Effector memory CD4-positive, alpha-beta T cell (primary cell): ENCODE results near the gene CKAP4.
"Not testable (repeated sequence)": the region's sequence is repeated elsewhere in the genome, so short reads cannot be mapped to it uniquely, and the experiment has no call there.

Experiments
- DNase-seq, 3 donors: peaks; one replicate each; pipeline ENCODE4 v3.0.0-alpha.2; 2020
- H3K27ac ChIP-seq: 2 replicates; pipeline ENCODE4 v1.7.0; 2013; ENCODE audit warnings: mild to moderate bottlenecking, low read length, moderate library complexity; ENCODE audit not compliant: insufficient read depth, poor library complexity, severe bottlenecking
- H3K27me3 ChIP-seq: replicated peaks from 2 replicates; pipeline ENCODE4 v1.7.0; 2013; ENCODE audit warnings: mild to moderate bottlenecking, low read length; ENCODE audit not compliant: insufficient read depth, control insufficient read depth, poor library complexity, severe bottlenecking
- H3K36me3 ChIP-seq: 2 replicates; pipeline ENCODE4 v1.7.0; 2013; ENCODE audit warnings: mild to moderate bottlenecking, low read length, moderate library complexity; ENCODE audit not compliant: control insufficient read depth, insufficient read depth
- H3K4me1 ChIP-seq: 2 replicates; pipeline ENCODE4 v1.7.0; 2013; ENCODE audit warnings: low read length, mild to moderate bottlenecking; ENCODE audit not compliant: control insufficient read depth, insufficient read depth, poor library complexity, severe bottlenecking
- H3K4me3 ChIP-seq: 2 replicates; pipeline ENCODE4 v1.7.0; 2013; ENCODE audit warnings: low read length, low read depth, mild to moderate bottlenecking; ENCODE audit not compliant: insufficient read depth, poor library complexity, severe bottlenecking
- H3K9me3 ChIP-seq: 2 replicates; pipeline ENCODE4 v1.7.0; 2013; ENCODE audit warnings: mild to moderate bottlenecking, low read length, moderate library complexity; ENCODE audit not compliant: control insufficient read depth

Gene CKAP4

DNA sequence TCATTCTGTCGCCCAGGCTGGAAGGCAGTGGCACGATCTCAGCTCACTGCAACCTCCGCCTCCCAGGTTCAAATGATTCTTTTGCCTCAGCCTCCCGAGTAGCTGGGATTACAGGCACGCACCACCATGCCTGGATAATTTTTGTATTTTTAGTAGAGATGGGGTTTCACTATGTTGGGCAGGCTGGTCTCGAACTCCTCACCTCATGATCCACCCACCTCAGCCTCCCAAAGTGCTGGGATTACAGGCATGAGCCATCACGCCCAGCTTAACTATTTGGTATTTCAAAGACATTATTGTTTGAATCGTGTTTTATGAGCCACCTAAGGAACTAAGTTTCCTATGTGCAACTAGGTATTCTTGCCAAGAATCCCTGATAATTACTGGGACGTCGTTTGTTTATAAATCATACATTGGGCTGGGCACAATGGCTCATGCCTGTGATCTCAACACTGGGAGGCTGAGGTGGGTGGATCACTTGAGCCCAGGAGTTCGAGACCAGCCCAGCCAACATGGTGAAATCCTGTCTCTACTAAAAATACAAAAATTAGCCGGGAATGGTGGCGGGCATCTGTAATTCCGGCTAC lies 38.8 kb upstream of the CKAP4 start:
- H3K9me3 ChIP-seq, DNase-seq, H3K36me3 ChIP-seq, H3K27me3 ChIP-seq, H3K4me3 ChIP-seq, H3K4me1 ChIP-seq, H3K27ac ChIP-seq: not testable (repeated sequence)

DNA sequence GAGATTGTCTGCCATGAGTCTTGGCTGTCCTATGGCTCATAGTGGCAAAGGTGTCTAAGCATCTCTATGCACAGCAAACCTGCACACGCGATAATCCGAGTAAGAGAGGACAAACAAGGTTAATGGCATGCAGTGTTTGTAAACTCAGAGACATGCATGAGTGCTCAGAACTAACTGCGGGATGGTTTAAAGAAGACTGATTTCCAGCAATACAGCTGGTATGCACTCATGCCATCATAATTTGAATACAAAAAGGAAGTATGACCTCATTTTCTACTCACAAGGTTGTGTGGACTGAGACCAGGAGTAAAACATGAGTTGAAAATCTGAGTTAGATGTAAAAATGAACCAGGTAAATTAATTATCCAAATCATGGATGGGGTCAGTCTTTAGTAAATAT lies 38.2 kb upstream of the CKAP4 start:
- Histone ChIP-seq H3K4me1 (no peaks in the 10 kb centered on the region), H3K4me3 (no peak overlapping the region), H3K27ac (no peak overlapping the region), H3K36me3 (no peaks in the 10 kb centered on the region), H3K27me3 (no peaks in the 10 kb centered on the region), H3K9me3 (peaks cover 7% of the 10 kb centered on the region)
- DNase-seq, result no peak

DNA sequence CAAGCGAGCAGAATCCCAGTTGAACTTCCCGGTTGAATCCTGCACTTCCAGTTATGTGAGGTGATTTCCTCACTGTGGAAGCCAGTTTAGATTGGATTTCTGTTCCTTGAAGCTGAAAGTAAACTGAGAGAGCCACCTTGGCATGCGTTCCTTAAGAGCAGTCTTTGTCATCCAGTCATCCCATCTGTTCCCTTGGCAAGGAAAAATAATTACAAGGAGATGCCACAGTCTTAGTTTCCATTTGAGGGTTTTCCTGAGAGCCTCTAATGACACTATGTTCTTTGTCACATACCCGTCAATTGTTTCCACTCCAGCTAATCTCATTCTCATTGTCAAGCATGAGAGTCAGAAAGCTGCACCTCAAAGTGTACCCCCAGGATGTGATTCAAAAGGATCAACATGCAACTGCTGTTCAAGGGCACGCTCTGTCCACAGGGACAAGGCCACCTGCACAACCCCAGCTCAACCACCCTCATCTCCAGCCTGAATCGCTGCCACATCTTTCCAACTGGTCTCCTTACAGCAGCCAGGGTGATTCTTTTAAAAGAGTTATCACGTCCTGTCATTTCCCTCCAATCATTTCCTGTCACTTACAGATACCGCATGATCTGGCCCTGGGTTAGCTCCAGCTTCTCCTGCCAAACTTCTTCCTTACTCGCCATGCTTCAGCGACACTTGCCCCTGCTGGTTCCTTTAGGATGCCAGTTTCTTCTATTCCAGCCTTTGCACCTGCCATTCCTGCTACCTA lies 36.7 kb upstream of the CKAP4 start:
- Histone ChIP-seq H3K27ac (no peak overlapping the region), H3K9me3 (peaks cover 7% of the 10 kb centered on the region), H3K36me3 (no peaks in the 10 kb centered on the region), H3K4me1 (no peaks in the 10 kb centered on the region), H3K27me3 (no peaks in the 10 kb centered on the region), H3K4me3 (no peak overlapping the region)
- DNase-seq, result no peak

DNA sequence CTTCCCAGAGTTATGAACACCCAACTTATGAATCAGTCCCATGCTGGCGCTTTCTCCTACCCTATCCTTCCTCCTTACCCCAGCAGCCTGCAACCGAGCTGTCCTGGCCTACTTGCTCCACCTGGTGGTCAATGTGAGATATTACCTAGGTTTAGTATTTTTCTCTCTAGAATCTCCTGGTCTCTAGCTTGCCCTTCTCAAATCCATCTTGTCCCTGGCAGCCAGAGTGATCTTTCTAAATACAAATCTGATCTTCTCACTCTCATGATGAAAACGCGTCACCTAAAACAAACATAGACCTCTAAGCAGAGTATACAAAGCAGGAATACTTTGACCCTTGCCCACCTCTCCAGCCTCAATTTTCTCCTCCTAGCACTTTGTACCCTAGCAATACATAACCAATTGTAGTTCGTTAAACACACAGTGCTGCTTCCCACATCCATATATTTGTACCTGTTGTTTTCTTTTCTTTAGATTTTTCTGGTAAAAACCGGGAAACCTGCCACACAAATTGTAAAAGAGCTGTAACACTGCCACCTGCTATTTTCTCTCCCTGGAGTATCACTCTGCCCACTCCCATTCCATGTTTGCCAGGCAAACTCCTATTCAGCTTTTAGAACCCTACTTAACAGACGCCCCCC lies 34.8 kb upstream of the CKAP4 start:
- no peaks in the 10 kb centered on the region for H3K4me1 ChIP-seq
- H3K27me3 ChIP-seq, result no peaks in the 10 kb centered on the region
- H3K9me3 ChIP-seq, result peaks cover 7% of the 10 kb centered on the region
- no peak overlapping the region for H3K27ac ChIP-seq
- DNase-seq, result peak in 2 of 3 donors; percentile 3 to 35
- H3K4me3 ChIP-seq, result no peak overlapping the region
- no peaks in the 10 kb centered on the region for H3K36me3 ChIP-seq

DNA sequence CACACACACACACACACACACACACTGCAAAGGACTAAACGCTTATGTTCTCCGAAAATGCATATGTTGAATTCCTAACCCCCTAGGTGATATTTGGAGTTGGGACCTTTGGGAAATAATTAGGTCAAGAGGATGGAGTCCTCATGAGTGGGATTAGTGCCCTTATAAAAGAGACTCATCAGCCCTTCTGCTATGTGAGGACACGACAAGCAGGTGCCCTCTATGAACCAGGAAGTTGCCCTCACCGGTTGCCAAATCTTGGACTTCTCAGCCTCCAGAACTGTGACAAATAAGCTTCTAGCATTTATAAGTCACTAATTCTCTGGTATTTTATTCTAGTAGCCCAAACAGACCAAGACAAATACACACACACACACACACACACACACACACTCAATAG lies 34.0 kb upstream of the CKAP4 start:
- Histone ChIP-seq H3K27ac (no peak overlapping the region), H3K4me1 (no peaks in the 10 kb centered on the region), H3K27me3 (no peaks in the 10 kb centered on the region), H3K4me3 (no peak overlapping the region), H3K36me3 (no peaks in the 10 kb centered on the region), H3K9me3 (peaks cover 7% of the 10 kb centered on the region)
- no peak for DNase-seq

DNA sequence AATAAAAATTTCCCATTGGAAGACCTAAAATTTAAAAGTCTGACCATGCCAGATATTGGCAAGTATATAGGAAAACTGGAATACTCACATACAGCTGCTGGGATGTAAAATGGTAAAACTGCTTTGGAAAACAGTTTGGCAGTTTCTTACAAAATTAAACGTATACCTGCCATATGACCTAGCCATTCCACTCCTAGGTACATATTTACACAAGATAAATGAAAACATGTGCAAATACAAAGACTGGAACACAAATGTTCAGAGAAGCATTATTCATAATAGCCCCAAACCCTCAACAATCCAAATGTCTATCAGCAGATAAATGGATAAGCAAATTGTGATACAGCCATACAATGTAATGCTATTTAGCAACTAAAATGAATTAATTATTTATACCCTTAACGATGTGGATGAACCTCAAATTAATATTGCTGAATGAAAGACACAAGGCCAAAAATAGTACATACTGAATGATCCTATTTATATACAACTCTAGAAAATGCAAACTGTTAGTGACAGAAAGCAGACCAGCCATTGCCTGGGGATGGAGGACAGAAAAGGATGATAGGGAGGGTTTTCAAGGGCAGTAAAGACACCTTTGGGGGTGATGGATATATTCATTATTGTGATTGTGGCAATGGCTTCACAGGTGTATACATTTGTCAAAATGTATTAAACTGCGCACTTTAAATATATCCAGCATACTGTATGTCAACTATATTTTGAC lies 33.4 kb upstream of the CKAP4 start:
- Histone ChIP-seq H3K27ac (no peak overlapping the region), H3K4me1 (no peaks in the 10 kb centered on the region), H3K27me3 (no peaks in the 10 kb centered on the region), H3K4me3 (no peak overlapping the region), H3K9me3 (peaks cover 7% of the 10 kb centered on the region), H3K36me3 (no peaks in the 10 kb centered on the region)
- DNase-seq, result no peak

DNA sequence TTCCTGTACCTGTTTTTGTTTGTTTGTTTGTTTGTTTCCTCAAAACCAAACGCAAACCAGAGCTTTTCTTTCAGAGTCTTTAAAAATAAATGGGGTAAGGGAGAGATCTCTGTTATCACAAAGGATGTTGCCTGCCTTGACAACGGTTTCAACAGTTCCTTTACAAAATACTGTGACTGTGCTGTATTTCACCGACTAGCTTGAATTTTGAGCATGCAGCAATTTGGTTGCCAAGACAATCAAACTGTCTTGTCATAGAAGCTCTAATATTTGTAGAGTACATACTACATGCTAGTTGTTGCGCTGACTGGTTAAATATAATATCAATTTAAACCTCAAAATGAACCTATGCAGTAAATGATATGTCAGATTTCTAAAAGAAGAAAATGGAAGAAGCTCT lies 32.3 kb upstream of the CKAP4 start:
- Histone ChIP-seq H3K36me3 (no peaks in the 10 kb centered on the region), H3K9me3 (peaks cover 7% of the 10 kb centered on the region), H3K27me3 (no peaks in the 10 kb centered on the region), H3K4me3 (no peak overlapping the region), H3K4me1 (no peaks in the 10 kb centered on the region), H3K27ac (no peak overlapping the region)
- no peak for DNase-seq

DNA sequence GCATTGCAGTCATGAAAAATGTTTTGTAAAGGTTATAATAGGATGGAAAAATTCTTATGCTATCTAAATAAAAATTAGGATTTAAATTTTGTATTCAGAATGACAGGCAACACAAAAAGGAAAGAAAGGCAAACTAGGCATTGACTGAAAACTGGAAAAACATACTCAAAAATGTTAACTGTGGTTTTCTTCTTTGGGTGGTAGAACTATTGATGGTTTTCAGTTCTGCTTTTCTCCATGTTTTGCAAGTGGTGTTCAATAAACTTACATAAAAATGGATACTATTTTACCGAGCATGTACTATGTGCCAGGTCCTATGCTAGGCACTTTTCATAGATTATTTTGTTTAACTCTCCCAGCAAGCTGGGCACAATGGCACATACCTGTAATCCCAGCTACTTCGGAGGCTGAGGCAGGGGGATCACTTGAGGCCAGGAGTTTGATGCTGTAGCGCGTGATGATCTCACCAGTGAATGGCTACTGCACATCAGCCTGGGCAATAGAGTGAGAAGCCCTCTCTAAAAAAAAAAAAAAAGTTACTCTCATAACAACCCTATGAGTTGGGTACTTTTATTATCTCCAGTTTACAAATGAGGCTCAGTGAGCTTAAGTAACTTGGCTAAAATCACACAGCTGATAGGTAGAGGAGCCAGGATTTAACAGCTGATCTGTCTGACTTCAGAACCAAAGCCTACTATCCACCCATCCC lies 28.4 kb upstream of the CKAP4 start:
- no peaks in the 10 kb centered on the region for H3K9me3 ChIP-seq
- H3K27me3 ChIP-seq, result no peaks in the 10 kb centered on the region
- H3K36me3 ChIP-seq, result no peaks in the 10 kb centered on the region
- H3K27ac ChIP-seq, result no peak overlapping the region
- no peaks in the 10 kb centered on the region for H3K4me1 ChIP-seq
- DNase-seq, result no peak
- no peak overlapping the region for H3K4me3 ChIP-seq

DNA sequence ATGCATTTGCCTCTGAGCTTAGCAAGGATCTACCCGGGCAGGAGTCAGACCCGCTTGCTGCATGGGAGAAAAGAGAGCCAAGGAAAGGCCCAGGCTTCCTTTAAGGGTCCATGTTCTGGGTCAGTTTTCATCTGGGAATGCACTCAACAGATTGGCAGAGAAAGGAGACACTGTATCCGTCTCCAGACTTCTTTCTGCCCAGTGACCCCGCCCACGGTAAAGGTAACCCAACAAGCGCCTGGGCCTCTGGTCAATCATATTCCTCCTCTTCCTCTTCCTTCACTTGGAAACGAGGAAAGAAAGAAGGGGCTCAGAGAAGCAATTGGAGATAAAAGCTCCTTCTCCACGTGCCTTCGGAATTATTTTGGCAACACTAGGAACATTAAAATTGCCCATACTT lies 27.6 kb upstream of the CKAP4 start:
- H3K27ac ChIP-seq, result no peak overlapping the region
- no peaks in the 10 kb centered on the region for H3K4me1 ChIP-seq
- no peak for DNase-seq
- no peaks in the 10 kb centered on the region for H3K36me3 ChIP-seq
- no peak overlapping the region for H3K4me3 ChIP-seq
- no peaks in the 10 kb centered on the region for H3K9me3 ChIP-seq
- no peaks in the 10 kb centered on the region for H3K27me3 ChIP-seq
